Peyer's patch (tissue), 4 donors: Measurements from ENCODE around the gene SSRP1. TPM values are rescaled to one million over a fixed set of nuclear protein-coding genes. Genes with fewer than 3 reads are reported as not detected.

Experiments
- DNase-seq, 3 donors: peaks; one replicate each; pipeline ENCODE4 v3.0.0-alpha.2; 2017 to 2019
- H3K27ac ChIP-seq, 4 donors: fragments of 200-600 bp; sonication (generic); one replicate each; pipeline ENCODE4 v1.5.1; 2016 to 2019
- H3K27me3 ChIP-seq, 2 donors: fragments of 200-600 bp; sonication (generic); one replicate each; pipeline ENCODE4 v1.5.1; 2019
- H3K36me3 ChIP-seq, 3 donors: fragments of 200-600 bp; sonication (generic); one replicate each; pipeline ENCODE4 v1.5.1; 2016 to 2019
- H3K4me1 ChIP-seq, 4 donors: fragments of 200-600 bp; sonication (generic); one replicate each; pipeline ENCODE4 v1.5.1; 2016 to 2019
- H3K4me3 ChIP-seq, 4 donors: fragments of 200-600 bp; sonication (generic); 1 replicate in 3 of 4; 2 replicates in 1 of 4; pipeline ENCODE4 v1.5.1; 2016 to 2019; ENCODE audit warnings: mild to moderate bottlenecking in 1 of 4
- H3K9me3 ChIP-seq, 4 donors: fragments of 200-600 bp; sonication (generic); one replicate each; pipeline ENCODE4 v1.5.1; 2016 to 2019; ENCODE audit warnings: mild to moderate bottlenecking in 1 of 4
- POLR2A ChIP-seq, 2 donors: fragments of 450-650 bp; IDR thresholded peaks; one replicate each; pipeline ENCODE4 v1.5.1; 2017; ENCODE audit warnings: antibody characterized with exemption in 2 of 2, mild to moderate bottlenecking in 2 of 2, moderate library complexity in 2 of 2
- total RNA-seq, 4 donors: library from RNA; depleted of rRNA; stranded (reverse); fragments of >200 nt; gene quantifications; one replicate each; pipeline ENCODE4 v1.1.0, GENCODE V29; 2016
- TF ChIP-seq, protein P1 (sequence below), 6 experiments: fragments of 450-650 bp in 4 of 6; fragments of 200-600 bp in 2 of 6; sonication (generic) in 1 of 6; IDR thresholded peaks; one replicate each; pipeline ENCODE4 v1.5.1; 2017 to 2019; ENCODE audit warnings: antibody characterized with exemption in 6 of 6, mild to moderate bottlenecking in 3 of 6, moderate library complexity in 1 of 6

The SSRP1 gene
- total RNA-seq, 4 donors from 2014 or later = 39.9 to 106 (median 50.6) TPM

DNA sequence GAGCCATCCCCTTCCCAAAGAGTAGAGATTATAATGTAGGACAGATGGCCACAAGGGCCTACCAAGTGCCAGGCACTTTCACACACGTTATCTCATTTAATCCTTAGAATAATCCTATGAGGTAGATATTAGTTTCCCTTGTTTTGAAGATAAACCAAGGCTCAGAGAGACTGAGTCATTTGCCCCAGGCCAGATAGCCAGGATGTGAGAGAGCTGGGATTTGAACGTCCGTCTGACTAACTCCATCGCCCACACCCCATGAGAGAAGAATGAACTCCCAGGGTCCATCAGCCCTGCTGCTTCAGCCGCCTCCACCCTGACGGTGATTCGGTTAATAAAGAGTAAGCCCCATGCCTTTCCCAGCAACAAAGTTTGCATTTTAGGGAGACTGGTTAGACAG lies 34.6 kb upstream of the SSRP1 start:
- Histone ChIP-seq H3K27me3 (no peaks in the 10 kb centered on the region), H3K4me3 (no peak overlapping the region), H3K27ac (no peak overlapping the region), H3K4me1 (no peaks in the 10 kb centered on the region), H3K9me3 (no peaks in the 10 kb centered on the region), H3K36me3 (no peaks in the 10 kb centered on the region)
- DNase-seq = no peak
- TF ChIP-seq, protein P1, sequence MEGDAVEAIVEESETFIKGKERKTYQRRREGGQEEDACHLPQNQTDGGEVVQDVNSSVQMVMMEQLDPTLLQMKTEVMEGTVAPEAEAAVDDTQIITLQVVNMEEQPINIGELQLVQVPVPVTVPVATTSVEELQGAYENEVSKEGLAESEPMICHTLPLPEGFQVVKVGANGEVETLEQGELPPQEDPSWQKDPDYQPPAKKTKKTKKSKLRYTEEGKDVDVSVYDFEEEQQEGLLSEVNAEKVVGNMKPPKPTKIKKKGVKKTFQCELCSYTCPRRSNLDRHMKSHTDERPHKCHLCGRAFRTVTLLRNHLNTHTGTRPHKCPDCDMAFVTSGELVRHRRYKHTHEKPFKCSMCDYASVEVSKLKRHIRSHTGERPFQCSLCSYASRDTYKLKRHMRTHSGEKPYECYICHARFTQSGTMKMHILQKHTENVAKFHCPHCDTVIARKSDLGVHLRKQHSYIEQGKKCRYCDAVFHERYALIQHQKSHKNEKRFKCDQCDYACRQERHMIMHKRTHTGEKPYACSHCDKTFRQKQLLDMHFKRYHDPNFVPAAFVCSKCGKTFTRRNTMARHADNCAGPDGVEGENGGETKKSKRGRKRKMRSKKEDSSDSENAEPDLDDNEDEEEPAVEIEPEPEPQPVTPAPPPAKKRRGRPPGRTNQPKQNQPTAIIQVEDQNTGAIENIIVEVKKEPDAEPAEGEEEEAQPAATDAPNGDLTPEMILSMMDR (IDR thresholded peaks at IDR 0.05) = no peak
- no peak for TF ChIP-seq POLR2A (IDR thresholded peaks at IDR 0.05)

DNA sequence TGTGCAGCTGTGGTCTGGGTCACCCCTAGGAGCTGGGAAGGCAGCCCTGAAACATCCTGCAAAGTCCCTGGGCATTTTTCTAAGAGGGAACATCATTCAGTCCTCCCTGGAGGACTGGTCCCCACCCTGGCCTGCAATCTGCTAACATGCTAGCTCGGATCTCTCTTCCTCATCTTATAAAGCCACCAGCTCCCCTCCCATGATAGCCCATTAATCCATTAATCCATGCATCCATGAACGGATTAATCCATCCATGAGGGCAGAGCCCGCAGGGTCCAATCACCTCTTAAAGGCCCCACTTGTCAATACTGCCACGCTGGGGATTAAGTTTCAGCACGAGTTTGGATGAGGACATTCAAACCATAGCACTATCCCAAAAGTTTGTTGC lies 33.1 kb upstream of the SSRP1 start:
- Histone ChIP-seq H3K36me3 (no peaks in the 10 kb centered on the region), H3K4me1 (no peaks in the 10 kb centered on the region), H3K27ac (no peak overlapping the region), H3K9me3 (no peaks in the 10 kb centered on the region), H3K27me3 (no peaks in the 10 kb centered on the region), H3K4me3 (no peak overlapping the region)
- TF ChIP-seq POLR2A (IDR thresholded peaks at IDR 0.05) = no peak
- TF ChIP-seq, protein P1 (IDR thresholded peaks at IDR 0.05) = no peak
- DNase-seq = no peak

DNA sequence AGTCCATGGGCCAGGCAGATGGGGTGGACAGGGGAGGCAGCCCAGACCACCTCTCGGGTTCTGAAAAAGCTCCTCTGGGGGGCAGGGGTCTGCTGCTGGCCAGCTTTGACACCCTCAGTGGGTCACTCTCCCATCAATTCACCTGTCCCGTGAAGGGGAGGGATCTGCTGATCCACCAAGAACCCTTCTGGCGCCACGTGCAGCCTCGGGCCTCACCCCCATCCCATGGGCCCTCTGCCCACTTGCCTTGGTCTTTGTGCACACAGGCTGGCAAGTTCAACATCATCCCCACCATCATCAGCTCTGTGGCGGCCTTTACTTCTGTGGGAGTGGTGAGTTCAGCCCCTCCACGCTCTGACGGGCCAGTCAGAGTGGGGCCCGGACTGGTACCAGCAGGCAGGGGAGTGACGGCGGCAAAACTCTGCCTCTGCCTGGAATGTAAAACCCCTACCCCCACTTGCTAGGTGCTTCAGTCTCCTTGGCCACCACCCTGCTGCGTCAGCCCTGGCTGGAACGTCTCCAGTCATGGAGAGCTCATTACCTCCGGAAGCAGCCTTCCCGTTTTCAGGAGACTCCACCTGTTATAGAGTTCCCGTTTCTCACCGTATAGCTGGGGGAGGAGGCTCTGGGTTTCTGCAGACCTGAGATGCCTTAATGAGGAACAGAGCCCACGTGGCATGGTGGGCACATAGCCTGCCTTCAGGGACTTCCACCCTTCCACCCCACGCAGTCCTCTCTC lies 32.6 kb upstream of the SSRP1 start:
- Histone ChIP-seq H3K9me3 (no peaks in the 10 kb centered on the region), H3K4me3 (no peak overlapping the region), H3K4me1 (no peaks in the 10 kb centered on the region), H3K36me3 (no peaks in the 10 kb centered on the region), H3K27ac (no peak overlapping the region), H3K27me3 (no peaks in the 10 kb centered on the region)
- TF ChIP-seq POLR2A (IDR thresholded peaks at IDR 0.05) = no peak
- TF ChIP-seq, protein P1 (IDR thresholded peaks at IDR 0.05) = no peak
- no peak for DNase-seq

DNA sequence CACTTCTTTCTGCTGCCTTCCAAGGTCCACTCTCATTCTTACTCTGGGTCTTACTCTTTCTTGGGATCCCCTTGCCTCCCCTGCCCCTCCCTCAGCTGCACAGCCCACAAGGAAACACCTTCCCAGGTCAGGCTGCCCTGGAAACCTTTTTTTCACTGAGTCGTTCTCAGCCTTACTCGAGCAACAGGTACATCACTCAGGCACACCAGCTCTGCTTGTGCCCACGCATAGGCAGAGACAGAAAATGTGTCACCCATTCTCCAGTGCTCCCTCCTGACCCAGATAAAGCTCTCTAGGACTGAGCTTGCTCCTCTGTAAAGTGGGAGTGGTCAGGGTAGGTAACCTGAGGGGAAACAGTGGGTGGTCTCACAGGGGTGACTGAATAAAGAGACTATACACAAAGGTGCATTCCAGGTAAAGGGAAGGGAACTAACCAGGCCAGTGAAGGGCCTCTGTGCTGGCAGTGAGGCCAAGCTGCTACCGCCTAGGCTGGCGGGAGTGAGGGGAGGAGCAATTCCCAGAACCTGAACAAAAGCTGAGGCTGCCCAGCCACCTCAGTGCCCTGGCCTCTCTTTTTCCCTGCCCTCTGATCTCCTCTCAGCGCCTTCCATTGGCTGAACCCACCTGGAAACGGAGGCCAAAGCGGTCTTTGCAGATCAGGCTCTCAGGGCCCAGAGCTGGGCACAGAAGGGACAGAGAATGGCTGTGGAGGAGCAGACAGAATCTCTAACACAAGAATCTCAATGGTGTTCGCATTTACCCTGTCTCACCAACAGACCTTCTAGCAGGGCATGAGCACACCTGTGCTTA lies 29.4 kb upstream of the SSRP1 start:
- no peaks in the 10 kb centered on the region for H3K9me3 ChIP-seq
- no peak overlapping the region for H3K27ac ChIP-seq
- H3K36me3 ChIP-seq = no peaks in the 10 kb centered on the region
- H3K4me1 ChIP-seq = no peaks in the 10 kb centered on the region
- no peaks in the 10 kb centered on the region for H3K27me3 ChIP-seq
- no peak for TF ChIP-seq POLR2A (IDR thresholded peaks at IDR 0.05)
- DNase-seq = no peak
- no peak overlapping the region for H3K4me3 ChIP-seq

DNA sequence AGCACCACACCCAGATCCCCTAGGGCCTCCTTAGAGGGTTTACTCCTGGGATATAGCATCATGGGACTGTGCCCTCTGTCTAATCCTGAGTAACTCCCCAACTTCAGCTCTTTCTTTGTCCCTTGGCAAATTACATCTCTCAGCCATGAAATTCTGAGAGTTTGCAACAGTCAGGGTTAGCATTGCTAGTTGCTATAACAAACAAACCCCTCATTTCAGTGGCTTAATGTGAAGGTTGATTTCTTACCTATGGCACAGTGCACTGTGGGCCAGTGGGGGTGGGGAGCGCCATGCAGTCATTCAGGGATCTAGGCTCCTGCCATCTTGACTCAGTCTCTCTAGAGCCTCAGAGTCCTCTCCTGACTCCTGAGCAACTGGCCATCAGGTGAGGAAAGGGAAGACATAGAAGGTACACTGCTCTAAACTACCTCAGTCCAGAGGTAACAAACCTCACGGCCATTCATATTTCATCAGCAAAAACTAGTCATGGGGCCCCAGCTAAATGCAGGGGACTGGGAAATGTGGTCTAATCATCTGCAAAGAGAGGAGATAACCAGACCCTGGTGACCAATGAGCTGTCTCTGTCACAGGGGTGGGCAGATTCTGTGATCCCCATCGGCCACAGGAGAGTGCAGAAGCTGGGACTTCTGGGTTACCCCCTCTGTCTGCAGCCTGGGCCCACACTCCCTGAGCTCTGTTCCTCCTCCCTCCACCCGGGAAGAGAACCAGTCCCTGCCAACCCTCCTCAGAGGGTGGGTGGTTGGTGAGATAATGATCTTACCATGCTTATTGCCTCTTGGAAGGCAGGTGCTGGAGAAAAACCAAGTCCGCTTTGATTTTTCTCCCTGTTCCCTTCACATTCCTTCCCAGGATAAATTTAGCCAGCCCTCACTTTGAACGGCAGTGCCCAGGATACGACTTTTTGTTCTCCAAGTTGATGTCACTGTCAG lies 27.7 kb upstream of the SSRP1 start:
- H3K9me3 ChIP-seq = no peaks in the 10 kb centered on the region
- no peak overlapping the region for H3K27ac ChIP-seq
- DNase-seq = no peak
- H3K4me1 ChIP-seq = no peaks in the 10 kb centered on the region
- no peak for TF ChIP-seq POLR2A (IDR thresholded peaks at IDR 0.05)
- TF ChIP-seq, protein P1 (IDR thresholded peaks at IDR 0.05) = no peak
- H3K4me3 ChIP-seq = no peak overlapping the region
- no peaks in the 10 kb centered on the region for H3K36me3 ChIP-seq
- H3K27me3 ChIP-seq = no peaks in the 10 kb centered on the region
